HG03439 (cell line): Measurements from ENCODE around the gene NPEPL1.

ENCODE experiments used
- ATAC-seq: cut with Tn5 transposase; IDR thresholded peaks from one replicate; pipeline ENCODE4 v1.9.1; 2021; ENCODE audit warnings: mild to moderate bottlenecking, moderate library complexity; ENCODE audit not compliant: unreplicated experiment

Gene NPEPL1

GRCh38 chr20:58657986-58658385 lies 34.6 kb upstream of the NPEPL1 start:
- no peak for ATAC-seq

- ATAC-seq, result no peak
Observed at GRCh38 chr20:58658760-58659159, 33.8 kb upstream of the NPEPL1 start.

- no peak for ATAC-seq
Observed at GRCh38 chr20:58659841-58660240, 32.8 kb upstream of the NPEPL1 start.

GRCh38 chr20:58660855-58661597 lies 31.6 kb upstream of the NPEPL1 start:
- ATAC-seq, result no peak

GRCh38 chr20:58661598-58662473 lies 30.8 kb upstream of the NPEPL1 start:
- no peak for ATAC-seq

GRCh38 chr20:58664331-58664730 lies 28.3 kb upstream of the NPEPL1 start:
- ATAC-seq, result no peak

GRCh38 chr20:58664883-58665282 lies 27.7 kb upstream of the NPEPL1 start:
- no peak for ATAC-seq

- no peak for ATAC-seq
Observed at GRCh38 chr20:58665606-58666005, 27.0 kb upstream of the NPEPL1 start.

GRCh38 chr20:58666702-58667101 lies 25.9 kb upstream of the NPEPL1 start:
- ATAC-seq, result no peak

GRCh38 chr20:58667975-58668374 lies 24.6 kb upstream of the NPEPL1 start:
- ATAC-seq, result no peak

GRCh38 chr20:58668901-58669286 lies 23.7 kb upstream of the NPEPL1 start:
- ATAC-seq, result no peak

GRCh38 chr20:58669287-58670006 lies 23.2 kb upstream of the NPEPL1 start:
- peak; percentile 76 for ATAC-seq

- ATAC-seq, result no peak
Observed at GRCh38 chr20:58670102-58670501, 22.5 kb upstream of the NPEPL1 start.

GRCh38 chr20:58670659-58671058 lies 21.9 kb upstream of the NPEPL1 start:
- no peak for ATAC-seq

- no peak for ATAC-seq
Observed at GRCh38 chr20:58673119-58673518, 19.5 kb upstream of the NPEPL1 start.

GRCh38 chr20:58675146-58675584 lies 17.4 kb upstream of the NPEPL1 start:
- no peak for ATAC-seq

GRCh38 chr20:58675641-58676040 lies 17.0 kb upstream of the NPEPL1 start:
- ATAC-seq, result no peak

GRCh38 chr20:58676161-58676560 lies 16.4 kb upstream of the NPEPL1 start:
- no peak for ATAC-seq

- ATAC-seq, result no peak
Observed at GRCh38 chr20:58677079-58677604, 15.5 kb upstream of the NPEPL1 start.

- ATAC-seq, result no peak
Observed at GRCh38 chr20:58677808-58678207, 14.8 kb upstream of the NPEPL1 start.

GRCh38 chr20:58678806-58679205 lies 13.8 kb upstream of the NPEPL1 start:
- ATAC-seq, result no peak
